PFSK-1 (cell line): ENCODE data around the gene TLCD3A.

ENCODE experiments used
- FOXP2 ChIP-seq: optimal IDR thresholded peaks from 2 replicates; pipeline ENCODE3; 2011; ENCODE audit warnings: borderline replicate concordance, control low read depth, inconsistent platforms; ENCODE audit not compliant: insufficient read depth; ENCODE audit errors: extremely low read length, extremely low read depth
- POLR2AphosphoS5 ChIP-seq: IDR thresholded peaks from 2 replicates; pipeline ENCODE4 v1.6.1; 2012; ENCODE audit warnings: low read depth, mild to moderate bottlenecking, control low read depth, low read length, moderate library complexity
- REST ChIP-seq, 2 experiments: IDR thresholded peaks; 2 replicates each; pipeline versions ENCODE4 v1.6.1 to v1.8.0; 2011 to 2012; ENCODE audit warnings: low read depth in 2 of 2, low read length in 2 of 2, control low read depth in 1 of 2, inconsistent platforms in 1 of 2, mild to moderate bottlenecking in 1 of 2, moderate library complexity in 1 of 2; ENCODE audit not compliant: insufficient read depth in 1 of 2
- SIN3A ChIP-seq: IDR thresholded peaks from 2 replicates; pipeline ENCODE4 v1.6.1; 2012; ENCODE audit warnings: mild to moderate bottlenecking, low read length, moderate library complexity, borderline replicate concordance; ENCODE audit not compliant: insufficient read depth
- TAF1 ChIP-seq: IDR thresholded peaks from 2 replicates; pipeline ENCODE4 v1.6.1; 2012; ENCODE audit warnings: low read length, control low read depth, borderline replicate concordance; ENCODE audit not compliant: insufficient read depth

Gene TLCD3A

GRCh38 chr17:688100-688989 lies 44.1 kb upstream of the TLCD3A start:
- TF ChIP-seq TAF1 (no peak), SIN3A (no peak), POLR2AphosphoS5 (no peak), REST (IDR thresholded peaks at IDR 0.05; ENCODE audit: insufficient read depth in 1 of 2, low read depth in 2 of 2, low read length in 2 of 2) (no peak), FOXP2 (no peak)

- TF ChIP-seq TAF1 (no peak), POLR2AphosphoS5 (no peak), FOXP2 (no peak), REST (IDR thresholded peaks at IDR 0.05; ENCODE audit: insufficient read depth in 1 of 2, low read depth in 2 of 2, low read length in 2 of 2) (no peak), SIN3A (no peak)
Observed at GRCh38 chr17:689556-690275, 42.7 kb upstream of the TLCD3A start.

- TF ChIP-seq REST (IDR thresholded peaks at IDR 0.05; ENCODE audit: insufficient read depth in 1 of 2, low read depth in 2 of 2, low read length in 2 of 2) (no peak), POLR2AphosphoS5 (no peak), TAF1 (no peak), FOXP2 (no peak), SIN3A (no peak)
Observed at GRCh38 chr17:690361-690760, 42.0 kb upstream of the TLCD3A start.

GRCh38 chr17:691423-691822 lies 41.0 kb upstream of the TLCD3A start:
- TF ChIP-seq TAF1 (no peak), POLR2AphosphoS5 (no peak), FOXP2 (no peak), REST (IDR thresholded peaks at IDR 0.05; ENCODE audit: insufficient read depth in 1 of 2, low read depth in 2 of 2, low read length in 2 of 2) (no peak)
